AG10803 (cell line): ENCODE measurements around the gene RPS6KL1.
A peak's percentile ranks its signal among the peaks of the same experiment; 100 is the strongest.

Experiments used
- DNase-seq: peaks from one replicate; pipeline ENCODE4 v3.0.0; 2010; ENCODE audit warnings: low read depth
- H3K4me3 ChIP-seq: 2 replicates; pipeline ENCODE4 v1.5.1; 2011; ENCODE audit warnings: mild to moderate bottlenecking, low read length, control low read depth
- CTCF ChIP-seq: conservative IDR thresholded peaks from 2 replicates; pipeline ENCODE4 v1.5.1; 2011; ENCODE audit warnings: mild to moderate bottlenecking, low read length, control low read depth, inconsistent platforms

The RPS6KL1 gene

GRCh38 chr14:74906925-74907521 is 16.0 kb downstream of the RPS6KL1 start:
- DNase-seq: no peak
- TF ChIP-seq CTCF: peak; percentile 30
- H3K4me3 ChIP-seq: no peak overlapping the region

GRCh38 chr14:74905595-74906142 is 17.4 kb downstream of the RPS6KL1 start:
- peak; percentile 96 for TF ChIP-seq CTCF
- no peak overlapping the region for H3K4me3 ChIP-seq
- DNase-seq: peak; percentile 51

- DNase-seq: no peak
- no peak for TF ChIP-seq CTCF
- no peak overlapping the region for H3K4me3 ChIP-seq
Measured at GRCh38 chr14:74904635-74905503, 18.2 kb downstream of the RPS6KL1 start.

GRCh38 chr14:74902941-74903705 is 19.9 kb downstream of the RPS6KL1 start:
- TF ChIP-seq CTCF: no peak
- H3K4me3 ChIP-seq: no peak overlapping the region
- no peak for DNase-seq

- no peak overlapping the region for H3K4me3 ChIP-seq
- TF ChIP-seq CTCF: no peak
- DNase-seq: no peak
Measured at GRCh38 chr14:74898694-74899093, 24.4 kb downstream of the RPS6KL1 start.

- no peak for TF ChIP-seq CTCF
- DNase-seq: no peak
- no peak overlapping the region for H3K4me3 ChIP-seq
Measured at GRCh38 chr14:74898083-74898482, 25.0 kb downstream of the RPS6KL1 start.
